Psoas muscle (tissue), 8 donors: ENCODE data around the gene MCTP1. TPM values are rescaled to one million over a fixed set of nuclear protein-coding genes. Genes with fewer than 3 reads are reported as not detected.

Experiments used
- ATAC-seq, 4 donors: fragments of 200-7000 bp; cut with Tn5 transposase; one replicate each; pipeline ENCODE4 v1.9.1; 2020; ENCODE audit warnings: moderate library complexity in 3 of 4, mild to moderate bottlenecking in 2 of 4
- DNase-seq, 2 donors: peaks; one replicate each; pipeline ENCODE4 v3.0.0-alpha.2; 2020
- H3K27ac ChIP-seq: fragments of 200-600 bp; one replicate; pipeline ENCODE4 v1.8.0; 2022
- H3K27me3 ChIP-seq, 3 donors: fragments of 200-600 bp in 1 of 3; one replicate each; pipeline versions ENCODE4 v1.6.1 to v1.8.0; 2013 to 2022; ENCODE audit warnings: low read length in 2 of 3, mild to moderate bottlenecking in 2 of 3, moderate library complexity in 1 of 3; ENCODE audit not compliant: insufficient read depth in 3 of 3
- H3K36me3 ChIP-seq, 2 donors: fragments of 200-600 bp in 1 of 2; one replicate each; pipeline versions ENCODE4 v1.6.1 to v1.8.0; 2013 to 2022; ENCODE audit warnings: low read depth in 1 of 2, mild to moderate bottlenecking in 1 of 2, moderate library complexity in 1 of 2; ENCODE audit not compliant: insufficient read depth in 1 of 2
- H3K4me1 ChIP-seq: fragments of 200-600 bp; one replicate; pipeline ENCODE4 v1.8.0; 2022
- H3K4me3 ChIP-seq: fragments of 200-600 bp; one replicate; pipeline ENCODE4 v1.8.0; 2022; ENCODE audit warnings: mild to moderate bottlenecking
- H3K9me3 ChIP-seq: fragments of 200-600 bp; one replicate; pipeline ENCODE4 v1.8.0; 2022
- CTCF ChIP-seq: fragments of 200-600 bp; IDR thresholded peaks from one replicate; pipeline ENCODE4 v1.8.0; 2022; ENCODE audit warnings: antibody characterized with exemption
- WGBS, 3 donors: extraction: QIAGEN DNeasy Blood & Tissue Kit; methylation state at CpG; one replicate each; pipeline versions ENCODE4 v1.1.6 to v1.1.7; 2013; 5-methylcytosine and 5-hydroxymethylcytosine counted together
- intact Hi-C, 2 donors: fragments of 100-400 bp; cut with DNase I; formaldehyde crosslinking; loops; one replicate each; pipeline versions ENCODE4 v1.11.0 to v1.14.2; 2022
- polyA plus RNA-seq, 3 donors: library from polyadenylated mRNA; stranded (reverse); fragments of 200-250 nt; gene quantifications; one replicate each; pipeline ENCODE4 v1.2.3, GENCODE V29; 2013
- total RNA-seq, 4 donors: library from RNA; stranded (reverse); fragmentation: NEBNext Ultra II Directional in 2 of 4; extraction: Animal tissue kit (Norgen Biotek cat#: 25700) in 2 of 4; gene quantifications; one replicate each; pipeline versions ENCODE4 v1.2.1 to v1.2.4, GENCODE V29; 2021 to 2023
- donor health status: healthy with polysubstance abuse.
- donor health status: DM: no; HTN: no; CAD: no; lungs with moderate emphysema.
- donor health status: Bipolar disorder and iron deficiency.
- donor health status: healthy.
- donor health status: DM: yes; HTN: yes; CAD: no.
- donor health status: DM: no; HTN: no; CAD: no.
- donor health status: DM: no; HTN: no; CAD: no.
- donor health status: DM: yes; HTN: yes; CAD: no.

Gene MCTP1
- total and polyA plus RNA-seq, 7 donors = 1.4 to 8.8 (median 3.5) TPM

GRCh38 chr5:94810877-94811276 is 474.0 kb downstream of the MCTP1 start:
- H3K4me1 ChIP-seq = no peaks in the 10 kb centered on the region
- TF ChIP-seq CTCF = no peak
- WGBS, 3 donors = 94 to 97% (median 95%) methylated on average over 2 of the region's 2 CpGs
- intact Hi-C loops = no loop called here
- H3K36me3 ChIP-seq = no peaks in the 10 kb centered on the region
- peaks cover 0 to 4% (median 0%) of the 10 kb centered on the region in 3 donors for H3K27me3 ChIP-seq
- DNase-seq = no peak
- no peak overlapping the region for H3K27ac ChIP-seq
- no peak for ATAC-seq
- H3K4me3 ChIP-seq = no peak overlapping the region
- H3K9me3 ChIP-seq = no peaks in the 10 kb centered on the region

- H3K36me3 ChIP-seq = no peaks in the 10 kb centered on the region
- no peak for ATAC-seq
- H3K9me3 ChIP-seq = no peaks in the 10 kb centered on the region
- H3K4me3 ChIP-seq = no peak overlapping the region
- no peak for TF ChIP-seq CTCF
- intact Hi-C loops = no loop called here
- H3K27me3 ChIP-seq = peaks cover 0 to 4% (median 0%) of the 10 kb centered on the region in 3 donors
- no peaks in the 10 kb centered on the region for H3K4me1 ChIP-seq
- DNase-seq = no peak
- no peak overlapping the region for H3K27ac ChIP-seq
Observed at GRCh38 chr5:94810281-94810680, 474.6 kb downstream of the MCTP1 start.

- H3K4me3 ChIP-seq = no peak overlapping the region
- H3K36me3 ChIP-seq = no peaks in the 10 kb centered on the region
- H3K4me1 ChIP-seq = no peaks in the 10 kb centered on the region
- no peak overlapping the region for H3K27ac ChIP-seq
- ATAC-seq (no peak), DNase-seq (no peak)
- intact Hi-C loops = no loop called here
- no peak for TF ChIP-seq CTCF
- H3K9me3 ChIP-seq = no peaks in the 10 kb centered on the region
- peaks cover 0 to 4% (median 0%) of the 10 kb centered on the region in 3 donors for H3K27me3 ChIP-seq
Observed at GRCh38 chr5:94808497-94808896, 476.4 kb downstream of the MCTP1 start.

GRCh38 chr5:94807985-94808384 is 476.9 kb downstream of the MCTP1 start:
- no peak for TF ChIP-seq CTCF
- Histone ChIP-seq H3K27ac (no peak overlapping the region), H3K4me1 (no peaks in the 10 kb centered on the region), H3K36me3 (no peaks in the 10 kb centered on the region), H3K9me3 (no peaks in the 10 kb centered on the region), H3K27me3 (peaks cover 0 to 4% (median 0%) of the 10 kb centered on the region in 3 donors), H3K4me3 (no peak overlapping the region)
- 84 to 97% (median 87%) methylated on average over 1 of the region's 1 CpG for WGBS, 3 donors
- DNase-seq (no peak), ATAC-seq (no peak)
- intact Hi-C loops = no loop called here

- Histone ChIP-seq H3K27me3 (no peaks in the 10 kb centered on the region), H3K4me3 (no peak overlapping the region), H3K27ac (no peak overlapping the region), H3K36me3 (no peaks in the 10 kb centered on the region), H3K4me1 (no peaks in the 10 kb centered on the region), H3K9me3 (no peaks in the 10 kb centered on the region)
- ATAC-seq (no peak), DNase-seq (no peak)
- no peak for TF ChIP-seq CTCF
- intact Hi-C loops = no loop called here
- 57 to 73% (median 68%) methylated on average over 2 of the region's 2 CpGs for WGBS, 3 donors
Observed at GRCh38 chr5:94802450-94802849, 482.4 kb downstream of the MCTP1 start.
